HEK293 (cell line): ENCODE results near the gene PP2D1.

ENCODE experiments used
- BCL11A ChIP-seq: fragments of 450-650 bp; formaldehyde crosslinking; IDR thresholded peaks from 2 replicates; pipeline ENCODE4 v1.5.1; 2016; ENCODE audit warnings: low read depth, missing biosample characterization, missing genetic modification characterization
- EGR2 ChIP-seq: fragments of 450-650 bp; formaldehyde crosslinking; IDR thresholded peaks from 2 replicates; pipeline ENCODE4 v1.5.1; 2016; ENCODE audit warnings: low read depth, missing biosample characterization, missing genetic modification characterization
- ELK4 ChIP-seq: IDR thresholded peaks from 2 replicates; pipeline ENCODE4 v1.6.1; 2011; ENCODE audit warnings: mild to moderate bottlenecking, low read depth, low read length, borderline replicate concordance
- HIC1 ChIP-seq: fragments of 450-650 bp; formaldehyde crosslinking; IDR thresholded peaks from 2 replicates; pipeline ENCODE4 v1.5.1; 2016; ENCODE audit warnings: missing biosample characterization, missing genetic modification characterization
- KLF16 ChIP-seq: fragments of 450-650 bp; formaldehyde crosslinking; IDR thresholded peaks from 2 replicates; pipeline ENCODE4 v1.5.1; 2017; ENCODE audit warnings: missing biosample characterization, missing genetic modification characterization
- KLF17 ChIP-seq: fragments of 450-650 bp; formaldehyde crosslinking; IDR thresholded peaks from 2 replicates; pipeline ENCODE4 v1.5.1; 2016; ENCODE audit warnings: missing biosample characterization, missing genetic modification characterization
- KLF8 ChIP-seq: fragments of 450-650 bp; formaldehyde crosslinking; IDR thresholded peaks from 2 replicates; pipeline ENCODE4 v1.5.1; 2016; ENCODE audit warnings: missing biosample characterization, missing genetic modification characterization
- MZF1 ChIP-seq: fragments of 450-650 bp; formaldehyde crosslinking; IDR thresholded peaks from 2 replicates; pipeline ENCODE4 v1.5.1; 2017; ENCODE audit warnings: missing biosample characterization, missing genetic modification characterization, borderline replicate concordance
- SCRT1 ChIP-seq: fragments of 450-650 bp; formaldehyde crosslinking; IDR thresholded peaks from 2 replicates; pipeline ENCODE4 v1.5.1; 2016; ENCODE audit warnings: missing biosample characterization, missing genetic modification characterization, borderline replicate concordance
- ZBTB21 ChIP-seq: fragments of 450-650 bp; formaldehyde crosslinking; IDR thresholded peaks from 2 replicates; pipeline ENCODE4 v1.5.1; 2017; ENCODE audit warnings: missing biosample characterization, missing genetic modification characterization
- ZFP3 ChIP-seq: fragments of 450-650 bp; formaldehyde crosslinking; IDR thresholded peaks from 2 replicates; pipeline ENCODE4 v1.5.1; 2016; ENCODE audit warnings: low read depth, missing biosample characterization, missing genetic modification characterization
- ZNF174 ChIP-seq: fragments of 450-650 bp; formaldehyde crosslinking; IDR thresholded peaks from 2 replicates; pipeline ENCODE4 v1.5.0; 2017; ENCODE audit warnings: missing biosample characterization, mild to moderate bottlenecking, missing genetic modification characterization
- ZNF2 ChIP-seq: fragments of 450-650 bp; formaldehyde crosslinking; IDR thresholded peaks from 2 replicates; pipeline ENCODE4 v1.5.1; 2016; ENCODE audit warnings: missing biosample characterization, missing genetic modification characterization
- ZNF350 ChIP-seq: fragments of 450-650 bp; formaldehyde crosslinking; IDR thresholded peaks from 2 replicates; pipeline ENCODE4 v1.5.0; 2017; ENCODE audit warnings: missing biosample characterization, mild to moderate bottlenecking, missing genetic modification characterization
- ZNF398 ChIP-seq: fragments of 450-650 bp; formaldehyde crosslinking; IDR thresholded peaks from 2 replicates; pipeline ENCODE4 v1.5.1; 2017; ENCODE audit warnings: missing biosample characterization, missing genetic modification characterization
- ZNF510 ChIP-seq: fragments of 450-650 bp; formaldehyde crosslinking; IDR thresholded peaks from 2 replicates; pipeline ENCODE4 v1.5.1; 2018; ENCODE audit warnings: mild to moderate bottlenecking, missing genetic modification characterization, missing biosample characterization; ENCODE audit not compliant: insufficient replicate concordance
- ZNF600 ChIP-seq: fragments of 450-650 bp; formaldehyde crosslinking; IDR thresholded peaks from 2 replicates; pipeline ENCODE4 v1.5.1; 2016; ENCODE audit warnings: missing biosample characterization, missing genetic modification characterization
- ZNF623 ChIP-seq: fragments of 450-650 bp; formaldehyde crosslinking; IDR thresholded peaks from 2 replicates; pipeline ENCODE4 v1.5.1; 2016; ENCODE audit warnings: missing biosample characterization, missing genetic modification characterization
- ZNF658 ChIP-seq: fragments of 450-650 bp; formaldehyde crosslinking; IDR thresholded peaks from 2 replicates; pipeline ENCODE4; 2016; ENCODE audit warnings: missing biosample characterization, missing genetic modification characterization
- ZNF76 ChIP-seq: fragments of 450-650 bp; formaldehyde crosslinking; IDR thresholded peaks from 2 replicates; pipeline ENCODE4; 2016; ENCODE audit warnings: low read depth, missing biosample characterization, missing genetic modification characterization, borderline replicate concordance
- ZNF776 ChIP-seq: fragments of 450-650 bp; formaldehyde crosslinking; IDR thresholded peaks from 2 replicates; pipeline ENCODE4 v1.5.0; 2017; ENCODE audit warnings: missing biosample characterization, missing genetic modification characterization, borderline replicate concordance
- ZNF843 ChIP-seq: fragments of 450-650 bp; formaldehyde crosslinking; IDR thresholded peaks from 2 replicates; pipeline ENCODE4 v1.5.1; 2016; ENCODE audit warnings: missing biosample characterization, missing genetic modification characterization
- ZSCAN4 ChIP-seq: fragments of 450-650 bp; formaldehyde crosslinking; IDR thresholded peaks from 2 replicates; pipeline ENCODE4 v1.5.1; 2017; ENCODE audit warnings: missing biosample characterization, missing genetic modification characterization
- TF ChIP-seq, protein P1 (sequence below): fragments of 450-650 bp; formaldehyde crosslinking; IDR thresholded peaks from 2 replicates; pipeline ENCODE4 v1.5.1; 2016; ENCODE audit warnings: missing biosample characterization, missing genetic modification characterization, borderline replicate concordance
- TF ChIP-seq, protein P2 (sequence below): sonication (generic); formaldehyde crosslinking; IDR thresholded peaks from 2 replicates; pipeline ENCODE4 v1.8.1; 2022; ENCODE audit warnings: mild to moderate bottlenecking, moderate library complexity, missing genetic modification reagents
- TF ChIP-seq, protein P3 (sequence below): fragments of 450-650 bp; formaldehyde crosslinking; IDR thresholded peaks from 2 replicates; pipeline ENCODE4 v1.5.1; 2016; ENCODE audit warnings: missing biosample characterization, missing genetic modification characterization

Gene PP2D1

GRCh38 chr3:20054549-20054987, 42.5 kb upstream of the PP2D1 start (continued):
- no peak for TF ChIP-seq ZNF510
- TF ChIP-seq ZNF843 = peak; percentile 58
- TF ChIP-seq KLF8 (tag by site-specific recombination) = no peak
- 0 out of 2 replicates have a peak, but pooled peaks have one; percentile 21 for TF ChIP-seq ZSCAN4 (tag by site-specific recombination)
- peak; percentile 59 for TF ChIP-seq ZBTB21 (tag by site-specific recombination)
- no peak for TF ChIP-seq ZNF174 (tag by site-specific recombination)
- no peak for TF ChIP-seq ZNF76 (tag by site-specific recombination)
- peak; percentile 73; the same call in 1 of the 2 replicates for TF ChIP-seq BCL11A (tag by site-specific recombination)
- TF ChIP-seq, protein P1, sequence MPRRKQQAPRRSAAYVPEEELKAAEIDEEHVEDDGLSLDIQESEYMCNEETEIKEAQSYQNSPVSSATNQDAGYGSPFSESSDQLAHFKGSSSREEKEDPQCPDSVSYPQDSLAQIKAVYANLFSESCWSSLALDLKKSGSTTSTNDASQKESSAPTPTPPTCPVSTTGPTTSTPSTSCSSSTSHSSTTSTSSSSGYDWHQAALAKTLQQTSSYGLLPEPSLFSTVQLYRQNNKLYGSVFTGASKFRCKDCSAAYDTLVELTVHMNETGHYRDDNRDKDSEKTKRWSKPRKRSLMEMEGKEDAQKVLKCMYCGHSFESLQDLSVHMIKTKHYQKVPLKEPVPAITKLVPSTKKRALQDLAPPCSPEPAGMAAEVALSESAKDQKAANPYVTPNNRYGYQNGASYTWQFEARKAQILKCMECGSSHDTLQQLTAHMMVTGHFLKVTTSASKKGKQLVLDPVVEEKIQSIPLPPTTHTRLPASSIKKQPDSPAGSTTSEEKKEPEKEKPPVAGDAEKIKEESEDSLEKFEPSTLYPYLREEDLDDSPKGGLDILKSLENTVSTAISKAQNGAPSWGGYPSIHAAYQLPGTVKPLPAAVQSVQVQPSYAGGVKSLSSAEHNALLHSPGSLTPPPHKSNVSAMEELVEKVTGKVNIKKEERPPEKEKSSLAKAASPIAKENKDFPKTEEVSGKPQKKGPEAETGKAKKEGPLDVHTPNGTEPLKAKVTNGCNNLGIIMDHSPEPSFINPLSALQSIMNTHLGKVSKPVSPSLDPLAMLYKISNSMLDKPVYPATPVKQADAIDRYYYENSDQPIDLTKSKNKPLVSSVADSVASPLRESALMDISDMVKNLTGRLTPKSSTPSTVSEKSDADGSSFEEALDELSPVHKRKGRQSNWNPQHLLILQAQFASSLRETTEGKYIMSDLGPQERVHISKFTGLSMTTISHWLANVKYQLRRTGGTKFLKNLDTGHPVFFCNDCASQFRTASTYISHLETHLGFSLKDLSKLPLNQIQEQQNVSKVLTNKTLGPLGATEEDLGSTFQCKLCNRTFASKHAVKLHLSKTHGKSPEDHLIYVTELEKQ = peak; percentile 62; the same call in 1 of the 2 replicates
- 0 out of 2 replicates have a peak, but pooled peaks have one; percentile 47 for TF ChIP-seq ZNF600 (tag by site-specific recombination)
- TF ChIP-seq SCRT1 (tag by site-specific recombination) = no peak
- TF ChIP-seq ZNF2 (tag by site-specific recombination) = no peak
- TF ChIP-seq, protein P2, sequence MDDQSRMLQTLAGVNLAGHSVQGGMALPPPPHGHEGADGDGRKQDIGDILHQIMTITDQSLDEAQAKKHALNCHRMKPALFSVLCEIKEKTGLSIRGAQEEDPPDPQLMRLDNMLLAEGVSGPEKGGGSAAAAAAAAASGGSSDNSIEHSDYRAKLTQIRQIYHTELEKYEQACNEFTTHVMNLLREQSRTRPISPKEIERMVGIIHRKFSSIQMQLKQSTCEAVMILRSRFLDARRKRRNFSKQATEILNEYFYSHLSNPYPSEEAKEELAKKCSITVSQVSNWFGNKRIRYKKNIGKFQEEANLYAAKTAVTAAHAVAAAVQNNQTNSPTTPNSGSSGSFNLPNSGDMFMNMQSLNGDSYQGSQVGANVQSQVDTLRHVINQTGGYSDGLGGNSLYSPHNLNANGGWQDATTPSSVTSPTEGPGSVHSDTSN = no peak
- no peak for TF ChIP-seq EGR2
- 0 out of 2 replicates have a peak, but pooled peaks have one; percentile 29 for TF ChIP-seq KLF17 (tag by site-specific recombination)
- TF ChIP-seq KLF16 (tag by site-specific recombination) = 0 out of 2 replicates have a peak, but pooled peaks have one; percentile 16
- TF ChIP-seq HIC1 (tag by site-specific recombination) = peak; percentile 66
- TF ChIP-seq ZNF776 (tag by site-specific recombination) = no peak
- no peak for TF ChIP-seq ZNF350 (tag by site-specific recombination)
- TF ChIP-seq MZF1 (tag by site-specific recombination) = peak; percentile 89; the same call in 1 of the 2 replicates
- TF ChIP-seq ZFP3 (tag by site-specific recombination) = no peak
- TF ChIP-seq ZNF398 (tag by site-specific recombination) = 0 out of 2 replicates have a peak, but pooled peaks have one; percentile 13
- no peak for TF ChIP-seq ZNF658
- TF ChIP-seq ZNF623 (tag by site-specific recombination) = peak; percentile 84
- TF ChIP-seq, protein P3, sequence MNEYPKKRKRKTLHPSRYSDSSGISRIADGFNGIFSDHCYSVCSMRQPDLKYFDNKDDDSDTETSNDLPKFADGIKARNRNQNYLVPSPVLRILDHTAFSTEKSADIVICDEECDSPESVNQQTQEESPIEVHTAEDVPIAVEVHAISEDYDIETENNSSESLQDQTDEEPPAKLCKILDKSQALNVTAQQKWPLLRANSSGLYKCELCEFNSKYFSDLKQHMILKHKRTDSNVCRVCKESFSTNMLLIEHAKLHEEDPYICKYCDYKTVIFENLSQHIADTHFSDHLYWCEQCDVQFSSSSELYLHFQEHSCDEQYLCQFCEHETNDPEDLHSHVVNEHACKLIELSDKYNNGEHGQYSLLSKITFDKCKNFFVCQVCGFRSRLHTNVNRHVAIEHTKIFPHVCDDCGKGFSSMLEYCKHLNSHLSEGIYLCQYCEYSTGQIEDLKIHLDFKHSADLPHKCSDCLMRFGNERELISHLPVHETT = peak; percentile 64; the same call in 1 of the 2 replicates
- TF ChIP-seq ELK4 = no peak
